Endothelial cell of umbilical vein (primary cell): ENCODE results near the gene TAB3. TPM values are rescaled to one million over a fixed set of nuclear protein-coding genes. Genes with fewer than 3 reads are reported as not detected.

ENCODE experiments used
- BruUV-seq: library from RNA; stranded (reverse); fragments of 400-500 nt; replicated peaks from 2 replicates; lab custom pipeline; 2021; lab: Mats Ljungman, UMichigan
- CTCF ChIA-PET: fragments of 300-600, 350-600 bp; sonication (Branson Sonifier 250); formaldehyde crosslinking; loops from one replicate; lab custom pipeline; 2021; ENCODE audit warnings: antibody characterized with exemption, inconsistent platforms; lab: Charles Lee
- POLR2A ChIA-PET: fragments of 300-600, 350-600 bp; sonication (Branson Sonifier 250); formaldehyde crosslinking; loops from one replicate; lab custom pipeline; 2021; ENCODE audit warnings: antibody characterized with exemption, inconsistent platforms; lab: Charles Lee
- DNase-seq: peaks from one replicate; pipeline ENCODE4 v3.0.0-alpha.2; 2011; ENCODE audit warnings: low read depth, low spot score
- FAIRE-seq: peaks from 2 replicates; lab custom pipeline; 2011; peaks lifted over from hg19 to GRCh38; lab: Jason Lieb, UNC
- H2AFZ ChIP-seq: 2 replicates; pipeline ENCODE4 v1.6.0; 2012; ENCODE audit warnings: low read depth, low read length, control low read depth, inconsistent platforms
- H3K27ac ChIP-seq: 2 replicates; pipeline ENCODE4 v1.5.1; 2011; ENCODE audit warnings: low read depth, mild to moderate bottlenecking, control low read depth, low read length, moderate library complexity; ENCODE audit not compliant: insufficient read depth
- H3K27me3 ChIP-seq, 2 experiments: 2 replicates each; pipeline versions ENCODE4 v1.6.0 to v1.6.1; 2011; ENCODE audit warnings: low read length in 2 of 2, mixed read lengths in 1 of 2; ENCODE audit not compliant: control insufficient read depth in 2 of 2, insufficient read depth in 2 of 2
- H3K36me3 ChIP-seq, 2 experiments: 2 replicates in 1 of 2; 3 replicates in 1 of 2; pipeline ENCODE4 v1.5.1; 2011; ENCODE audit warnings: low read length in 2 of 2, mild to moderate bottlenecking in 1 of 2, moderate library complexity in 1 of 2; ENCODE audit not compliant: control insufficient read depth in 2 of 2, insufficient read depth in 2 of 2; ENCODE audit errors: extremely low read depth in 1 of 2
- H3K4me1 ChIP-seq: 3 replicates; pipeline ENCODE4 v1.5.1; 2011; ENCODE audit warnings: mild to moderate bottlenecking, low read length; ENCODE audit not compliant: control insufficient read depth, insufficient read depth; ENCODE audit errors: extremely low read depth
- H3K4me2 ChIP-seq: 2 replicates; pipeline ENCODE4 v1.6.1; 2011; ENCODE audit warnings: low read length, control low read depth, mixed read lengths; ENCODE audit not compliant: insufficient read depth
- H3K4me3 ChIP-seq, 3 experiments: fragments of 200-600 bp in 1 of 3; sonication (generic), shearing (Covaris generic) in 1 of 3; replicated peaks in 1 of 3; 2 replicates each; pipeline ENCODE4 v1.5.1; 2011 to 2016; ENCODE audit warnings: control low read depth in 3 of 3, low read length in 3 of 3, mild to moderate bottlenecking in 2 of 3, inconsistent platforms in 1 of 3, low read depth in 1 of 3, moderate library complexity in 1 of 3; ENCODE audit not compliant: insufficient read depth in 1 of 3
- H3K79me2 ChIP-seq: 2 replicates; pipeline ENCODE4 v1.6.0; 2012; ENCODE audit warnings: low read length, inconsistent platforms; ENCODE audit not compliant: control insufficient read depth, insufficient read depth
- H3K9ac ChIP-seq: replicated peaks from 2 replicates; pipeline ENCODE3; 2011; ENCODE audit warnings: low read length, control low read depth; ENCODE audit not compliant: insufficient read depth; ENCODE audit errors: extremely low read depth
- H3K9me1 ChIP-seq: replicated peaks from 3 replicates; pipeline ENCODE4 v1.6.0; 2011; ENCODE audit warnings: mild to moderate bottlenecking, low read length; ENCODE audit not compliant: control insufficient read depth, insufficient read depth; ENCODE audit errors: extremely low read depth
- H3K9me3 ChIP-seq: replicated peaks from 2 replicates; pipeline ENCODE4 v1.5.1; 2012; ENCODE audit warnings: low read length, inconsistent platforms; ENCODE audit not compliant: control insufficient read depth, insufficient read depth
- H4K20me1 ChIP-seq: replicated peaks from 2 replicates; pipeline ENCODE3; 2011; ENCODE audit warnings: mild to moderate bottlenecking, low read length; ENCODE audit not compliant: control insufficient read depth, insufficient read depth; ENCODE audit errors: extremely low read depth
- CTCF ChIP-seq, 2 donors: IDR thresholded peaks; 1 replicate in 1 of 2; 2 replicates in 1 of 2; pipeline ENCODE4 v1.5.1; 2011; ENCODE audit warnings: low read length in 2 of 2, mild to moderate bottlenecking in 2 of 2, moderate library complexity in 2 of 2, control low read depth in 1 of 2, inconsistent platforms in 1 of 2, low read depth in 1 of 2; ENCODE audit not compliant: insufficient read depth in 1 of 2; ENCODE audit errors: extremely low read depth in 1 of 2
- EZH2 ChIP-seq: IDR thresholded peaks from 2 replicates; pipeline ENCODE4 v1.6.1; 2012; ENCODE audit warnings: borderline replicate concordance, low read depth, mild to moderate bottlenecking, moderate library complexity, low read length, inconsistent platforms; ENCODE audit not compliant: severe bottlenecking
- FOS ChIP-seq: IDR thresholded peaks from 2 replicates; pipeline ENCODE4 v1.6.1; 2011; ENCODE audit warnings: mild to moderate bottlenecking, low read length, moderate library complexity, borderline replicate concordance; ENCODE audit not compliant: insufficient read depth
- GATA2 ChIP-seq: IDR thresholded peaks from 2 replicates; pipeline ENCODE4 v1.7.0; 2011; ENCODE audit warnings: low read depth, mild to moderate bottlenecking, moderate library complexity, mixed read lengths, low read length; ENCODE audit not compliant: insufficient read length, insufficient read depth
- JUN ChIP-seq: IDR thresholded peaks from 2 replicates; pipeline ENCODE4 v1.6.1; 2011; ENCODE audit warnings: borderline replicate concordance, low read depth; ENCODE audit not compliant: insufficient read length, insufficient read depth
- MYC ChIP-seq: IDR thresholded peaks from one replicate; pipeline ENCODE4 v1.6.1; 2011; ENCODE audit warnings: mild to moderate bottlenecking, low read depth, low read length
- POLR2A ChIP-seq: IDR thresholded peaks from 2 replicates; pipeline ENCODE4 v1.6.1; 2012; ENCODE audit warnings: low read depth, mild to moderate bottlenecking, control low read depth, low read length
- POLR2AphosphoS5 ChIP-seq: IDR thresholded peaks from 2 replicates; pipeline ENCODE4 v1.6.1; 2012; ENCODE audit warnings: low read depth, mild to moderate bottlenecking, control low read depth, low read length, moderate library complexity; ENCODE audit not compliant: insufficient read depth
- dilution Hi-C: fragments of 300-500 bp; cut with MboI; formaldehyde crosslinking; loops from one replicate; pipeline ENCODE4 v1.15.0; 2019; ENCODE audit warnings: low sequenced_read_pairs; ENCODE audit not compliant: extremely low pct_ligation_motif_present
- intact Hi-C: fragments of 100-400 bp; cut with micrococcal nuclease; formaldehyde crosslinking; loops from one replicate; pipeline ENCODE4 v1.10.0; 2022
- polyA plus RNA-seq, 4 experiments: library from polyadenylated mRNA; depleted of rRNA in 3 of 4; stranded (reverse) in 3 of 4; unstranded in 1 of 4; fragments of >200 nt; gene quantifications; 2 replicates each; pipeline versions ENCODE4 v1.2.1 to v1.2.3, GENCODE V29; 2011 to 2012; ENCODE audit warnings: missing spikeins in 1 of 4
- total RNA-seq: library from RNA; stranded (reverse); gene quantifications from 2 replicates; pipeline ENCODE4 v1.2.3, GENCODE V29; 2021
- TF ChIP-seq, protein P1 (sequence below): IDR thresholded peaks from 2 replicates; pipeline ENCODE4 v1.6.1; 2011; ENCODE audit not compliant: insufficient read depth, insufficient read length

The TAB3 gene
- total and polyA plus RNA-seq, 2 donors (not counting 3 experiments of a cell fraction or from before 2014, with no cell fraction given) = 11.5 to 11.7 TPM

- no peaks in the 10 kb centered on the region for H3K36me3 ChIP-seq
Measured at GRCh38 chrX:30887288-30887687, 1.8 kb downstream of the TAB3 start.

More at GRCh38 chrX:30887288-30887687, 1.8 kb downstream of the TAB3 start:
- DNase-seq (no peak), FAIRE-seq (no peak)
- peaks cover 13% of the 10 kb centered on the region for H3K79me2 ChIP-seq
- H3K27ac ChIP-seq = no peak overlapping the region
- POLR2A ChIA-PET = no interaction called here
- H3K4me3 ChIP-seq = no peak overlapping the region
- no peak overlapping the region for H3K9ac ChIP-seq
- no peaks in the 10 kb centered on the region for H3K9me1 ChIP-seq
- peaks cover 2% of the 10 kb centered on the region for H3K4me1 ChIP-seq
- CTCF ChIA-PET = no interaction called here
- BruUV-seq = no TSS peak
- H3K9me3 ChIP-seq = no peaks in the 10 kb centered on the region
- intact Hi-C loops = loop anchor here (10.0 kb wide), 1 partner anchor 152 kb away; no protein-coding TSS in a partner anchor
- no peak overlapping the region for H3K4me2 ChIP-seq
- no peak overlapping the region for H2AFZ ChIP-seq
- TF ChIP-seq JUN (no peak), CTCF (IDR thresholded peaks at IDR 0.05; ENCODE audit: extremely low read depth in 1 of 2, insufficient read depth in 1 of 2, low read depth in 1 of 2, low read length in 2 of 2) (no peak), MYC (no peak), POLR2AphosphoS5 (no peak), POLR2A (no peak), EZH2 (no peak), GATA2 (no peak), FOS (no peak)
- TF ChIP-seq, protein P1, sequence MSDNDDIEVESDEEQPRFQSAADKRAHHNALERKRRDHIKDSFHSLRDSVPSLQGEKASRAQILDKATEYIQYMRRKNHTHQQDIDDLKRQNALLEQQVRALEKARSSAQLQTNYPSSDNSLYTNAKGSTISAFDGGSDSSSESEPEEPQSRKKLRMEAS = no peak
- H3K27me3 ChIP-seq = no peaks in the 10 kb centered on the region
- dilution Hi-C loops = no loop called here
- H4K20me1 ChIP-seq = no peaks in the 10 kb centered on the region
